Endothelial cell of umbilical vein (primary cell): ENCODE results near the gene GPR78. TPM values are rescaled to one million over a fixed set of nuclear protein-coding genes. Genes with fewer than 3 reads are reported as not detected.

Source experiments
- BruUV-seq: library from RNA; stranded (reverse); fragments of 400-500 nt; replicated peaks from 2 replicates; lab custom pipeline; 2021; lab: Mats Ljungman, UMichigan
- CTCF ChIA-PET: fragments of 300-600, 350-600 bp; sonication (Branson Sonifier 250); formaldehyde crosslinking; loops from one replicate; lab custom pipeline; 2021; ENCODE audit warnings: antibody characterized with exemption, inconsistent platforms; lab: Charles Lee
- POLR2A ChIA-PET: fragments of 300-600, 350-600 bp; sonication (Branson Sonifier 250); formaldehyde crosslinking; loops from one replicate; lab custom pipeline; 2021; ENCODE audit warnings: antibody characterized with exemption, inconsistent platforms; lab: Charles Lee
- DNase-seq: peaks from one replicate; pipeline ENCODE4 v3.0.0-alpha.2; 2011; ENCODE audit warnings: low read depth, low spot score
- FAIRE-seq: peaks from 2 replicates; lab custom pipeline; 2011; peaks lifted over from hg19 to GRCh38; lab: Jason Lieb, UNC
- H2AFZ ChIP-seq: 2 replicates; pipeline ENCODE4 v1.6.0; 2012; ENCODE audit warnings: low read depth, low read length, control low read depth, inconsistent platforms
- H3K27ac ChIP-seq: 2 replicates; pipeline ENCODE4 v1.5.1; 2011; ENCODE audit warnings: low read depth, mild to moderate bottlenecking, control low read depth, low read length, moderate library complexity; ENCODE audit not compliant: insufficient read depth
- H3K27me3 ChIP-seq, 2 experiments: 2 replicates each; pipeline versions ENCODE4 v1.6.0 to v1.6.1; 2011; ENCODE audit warnings: low read length in 2 of 2, mixed read lengths in 1 of 2; ENCODE audit not compliant: control insufficient read depth in 2 of 2, insufficient read depth in 2 of 2
- H3K36me3 ChIP-seq, 2 experiments: 2 replicates in 1 of 2; 3 replicates in 1 of 2; pipeline ENCODE4 v1.5.1; 2011; ENCODE audit warnings: low read length in 2 of 2, mild to moderate bottlenecking in 1 of 2, moderate library complexity in 1 of 2; ENCODE audit not compliant: control insufficient read depth in 2 of 2, insufficient read depth in 2 of 2; ENCODE audit errors: extremely low read depth in 1 of 2
- H3K4me1 ChIP-seq: 3 replicates; pipeline ENCODE4 v1.5.1; 2011; ENCODE audit warnings: mild to moderate bottlenecking, low read length; ENCODE audit not compliant: control insufficient read depth, insufficient read depth; ENCODE audit errors: extremely low read depth
- H3K4me2 ChIP-seq: 2 replicates; pipeline ENCODE4 v1.6.1; 2011; ENCODE audit warnings: low read length, control low read depth, mixed read lengths; ENCODE audit not compliant: insufficient read depth
- H3K4me3 ChIP-seq, 3 experiments: fragments of 200-600 bp in 1 of 3; sonication (generic), shearing (Covaris generic) in 1 of 3; replicated peaks in 1 of 3; 2 replicates each; pipeline ENCODE4 v1.5.1; 2011 to 2016; ENCODE audit warnings: control low read depth in 3 of 3, low read length in 3 of 3, mild to moderate bottlenecking in 2 of 3, inconsistent platforms in 1 of 3, low read depth in 1 of 3, moderate library complexity in 1 of 3; ENCODE audit not compliant: insufficient read depth in 1 of 3
- H3K79me2 ChIP-seq: 2 replicates; pipeline ENCODE4 v1.6.0; 2012; ENCODE audit warnings: low read length, inconsistent platforms; ENCODE audit not compliant: control insufficient read depth, insufficient read depth
- H3K9ac ChIP-seq: replicated peaks from 2 replicates; pipeline ENCODE3; 2011; ENCODE audit warnings: low read length, control low read depth; ENCODE audit not compliant: insufficient read depth; ENCODE audit errors: extremely low read depth
- H3K9me1 ChIP-seq: replicated peaks from 3 replicates; pipeline ENCODE4 v1.6.0; 2011; ENCODE audit warnings: mild to moderate bottlenecking, low read length; ENCODE audit not compliant: control insufficient read depth, insufficient read depth; ENCODE audit errors: extremely low read depth
- H3K9me3 ChIP-seq: replicated peaks from 2 replicates; pipeline ENCODE4 v1.5.1; 2012; ENCODE audit warnings: low read length, inconsistent platforms; ENCODE audit not compliant: control insufficient read depth, insufficient read depth
- H4K20me1 ChIP-seq: replicated peaks from 2 replicates; pipeline ENCODE3; 2011; ENCODE audit warnings: mild to moderate bottlenecking, low read length; ENCODE audit not compliant: control insufficient read depth, insufficient read depth; ENCODE audit errors: extremely low read depth
- CTCF ChIP-seq, 2 donors: IDR thresholded peaks; 1 replicate in 1 of 2; 2 replicates in 1 of 2; pipeline ENCODE4 v1.5.1; 2011; ENCODE audit warnings: low read length in 2 of 2, mild to moderate bottlenecking in 2 of 2, moderate library complexity in 2 of 2, control low read depth in 1 of 2, inconsistent platforms in 1 of 2, low read depth in 1 of 2; ENCODE audit not compliant: insufficient read depth in 1 of 2; ENCODE audit errors: extremely low read depth in 1 of 2
- EZH2 ChIP-seq: IDR thresholded peaks from 2 replicates; pipeline ENCODE4 v1.6.1; 2012; ENCODE audit warnings: borderline replicate concordance, low read depth, mild to moderate bottlenecking, moderate library complexity, low read length, inconsistent platforms; ENCODE audit not compliant: severe bottlenecking
- JUN ChIP-seq: IDR thresholded peaks from 2 replicates; pipeline ENCODE4 v1.6.1; 2011; ENCODE audit warnings: borderline replicate concordance, low read depth; ENCODE audit not compliant: insufficient read length, insufficient read depth
- MAX ChIP-seq: IDR thresholded peaks from 2 replicates; pipeline ENCODE4 v1.6.1; 2011; ENCODE audit not compliant: insufficient read depth, insufficient read length
- MYC ChIP-seq: IDR thresholded peaks from one replicate; pipeline ENCODE4 v1.6.1; 2011; ENCODE audit warnings: mild to moderate bottlenecking, low read depth, low read length
- dilution Hi-C: fragments of 300-500 bp; cut with MboI; formaldehyde crosslinking; loops from one replicate; pipeline ENCODE4 v1.15.0; 2019; ENCODE audit warnings: low sequenced_read_pairs; ENCODE audit not compliant: extremely low pct_ligation_motif_present
- intact Hi-C: fragments of 100-400 bp; cut with micrococcal nuclease; formaldehyde crosslinking; loops from one replicate; pipeline ENCODE4 v1.10.0; 2022
- polyA plus RNA-seq, 4 experiments: library from polyadenylated mRNA; depleted of rRNA in 3 of 4; stranded (reverse) in 3 of 4; unstranded in 1 of 4; fragments of >200 nt; gene quantifications; 2 replicates each; pipeline versions ENCODE4 v1.2.1 to v1.2.3, GENCODE V29; 2011 to 2012; ENCODE audit warnings: missing spikeins in 1 of 4
- total RNA-seq: library from RNA; stranded (reverse); gene quantifications from 2 replicates; pipeline ENCODE4 v1.2.3, GENCODE V29; 2021

The GPR78 gene
- total and polyA plus RNA-seq, 2 donors (not counting 3 experiments of a cell fraction or from before 2014, with no cell fraction given): not detected

GRCh38 chr4:8615366-8615765, 35.2 kb downstream of the GPR78 start:
- Histone ChIP-seq H3K4me2 (no peak overlapping the region), H3K9me1 (no peaks in the 10 kb centered on the region), H3K9me3 (no peaks in the 10 kb centered on the region), H3K4me3 (no peak overlapping the region), H4K20me1 (no peaks in the 10 kb centered on the region), H2AFZ (no peak overlapping the region), H3K27ac (no peak overlapping the region), H3K27me3 (no peaks in the 10 kb centered on the region), H3K79me2 (no peaks in the 10 kb centered on the region), H3K36me3 (no peaks in the 10 kb centered on the region), H3K4me1 (no peaks in the 10 kb centered on the region), H3K9ac (no peak overlapping the region)
- POLR2A ChIA-PET: no interaction called here
- dilution Hi-C loops (no loop called here), intact Hi-C loops (no loop called here)
- no peak for TF ChIP-seq MAX
- no peak for TF ChIP-seq JUN
- no peak for TF ChIP-seq EZH2
- FAIRE-seq: no peak
- CTCF ChIA-PET: no interaction called here
- no peak for DNase-seq
- no TSS peak for BruUV-seq

- intact Hi-C loops (no loop called here), dilution Hi-C loops (no loop called here)
- H2AFZ ChIP-seq: no peak overlapping the region
- H3K36me3 ChIP-seq: no peaks in the 10 kb centered on the region
- no peak overlapping the region for H3K9ac ChIP-seq
- no peaks in the 10 kb centered on the region for H3K9me3 ChIP-seq
- H4K20me1 ChIP-seq: no peaks in the 10 kb centered on the region
- ChIA-PET POLR2A (no interaction called here), CTCF (interaction anchor here (1.2 kb wide), 1 partner anchor 9 kb away, joined by 4 read pairs; no protein-coding TSS in a partner anchor)
- no peak for DNase-seq
- H3K27me3 ChIP-seq: no peaks in the 10 kb centered on the region
- H3K4me1 ChIP-seq: no peaks in the 10 kb centered on the region
- H3K4me3 ChIP-seq: no peak overlapping the region
- no peaks in the 10 kb centered on the region for H3K79me2 ChIP-seq
- no peak for FAIRE-seq
- no TSS peak for BruUV-seq
- H3K4me2 ChIP-seq: no peak overlapping the region
- H3K27ac ChIP-seq: no peak overlapping the region
- no peak for TF ChIP-seq CTCF (IDR thresholded peaks at IDR 0.05; ENCODE audit: extremely low read depth in 1 of 2, insufficient read depth in 1 of 2, low read depth in 1 of 2, low read length in 2 of 2)
- no peak for TF ChIP-seq MAX
- no peak for TF ChIP-seq EZH2
- no peak for TF ChIP-seq MYC
- no peaks in the 10 kb centered on the region for H3K9me1 ChIP-seq
Observed at GRCh38 chr4:8615921-8616787, 36.0 kb downstream of the GPR78 start.
